Stimulated activated CD4-positive, alpha-beta T cell treated with anti-CD3 and anti-CD28 coated beads, TNF-alpha, amount 100 ng/mL, for 24 hours (primary cell): ENCODE results near the gene SEPHS1.
"Not testable (repeated sequence)": the region's sequence is repeated elsewhere in the genome, so short reads cannot be mapped to it uniquely, and the experiment has no call there.

Source experiments
- DNase-seq, 3 experiments: peaks; one replicate each; pipeline ENCODE4 v3.0.0-alpha.2; 2020; ENCODE audit warnings: low read depth in 3 of 3

SEPHS1 gene

GRCh38 chr10:13348216-13349017 is at the start of gene SEPHS1:
Gene SEPHS1 (minus strand): TSS chr10:13348293. CDS start chr10:13344950, 3,343 bp downstream.
- peak; percentile 65 to 84 (median 74) for DNase-seq

- no peak for DNase-seq
These were observed 49.0 kb upstream of the SEPHS1 start for GRCh38 chr10:13397052-13397451.

- DNase-seq, result no peak
These were observed 48.3 kb upstream of the SEPHS1 start for GRCh38 chr10:13396369-13396768.

- no peak for DNase-seq
These were observed 47.4 kb upstream of the SEPHS1 start for GRCh38 chr10:13395540-13395939.

GRCh38 chr10:13393640-13394039 is 45.5 kb upstream of the SEPHS1 start:
- DNase-seq, result no peak

GRCh38 chr10:13392701-13393100 is 44.6 kb upstream of the SEPHS1 start:
- no peak for DNase-seq

GRCh38 chr10:13390604-13391522 is 42.8 kb upstream of the SEPHS1 start:
- DNase-seq, result no peak

GRCh38 chr10:13388478-13389230 is 40.6 kb upstream of the SEPHS1 start:
- DNase-seq, result no peak

- no peak for DNase-seq
These were observed 37.9 kb upstream of the SEPHS1 start for GRCh38 chr10:13386021-13386420.

GRCh38 chr10:13383399-13383761 is 35.3 kb upstream of the SEPHS1 start:
- DNase-seq, result no peak

GRCh38 chr10:13382703-13383398 is 34.8 kb upstream of the SEPHS1 start:
- no peak for DNase-seq

GRCh38 chr10:13379061-13379460 is 31.0 kb upstream of the SEPHS1 start:
- not testable (repeated sequence) for DNase-seq

GRCh38 chr10:13376746-13377145 is 28.7 kb upstream of the SEPHS1 start:
- DNase-seq, result no peak

- DNase-seq, result no peak
These were observed 28.2 kb upstream of the SEPHS1 start for GRCh38 chr10:13376297-13376696.

GRCh38 chr10:13375791-13376190 is 27.7 kb upstream of the SEPHS1 start:
- no peak for DNase-seq

- DNase-seq, result no peak
These were observed 25.6 kb upstream of the SEPHS1 start for GRCh38 chr10:13373644-13374043.

- DNase-seq, result no peak
These were observed 24.4 kb upstream of the SEPHS1 start for GRCh38 chr10:13372524-13372923.

GRCh38 chr10:13371897-13372470 is 23.9 kb upstream of the SEPHS1 start:
- peak; percentile 20 to 57 (median 38) for DNase-seq

- no peak for DNase-seq
These were observed 18.8 kb upstream of the SEPHS1 start for GRCh38 chr10:13366891-13367290.

- no peak for DNase-seq
These were observed 17.7 kb upstream of the SEPHS1 start for GRCh38 chr10:13365831-13366230.

- no peak for DNase-seq
These were observed 17.1 kb upstream of the SEPHS1 start for GRCh38 chr10:13365243-13365642.
